NCI-H1417 (cell line): ENCODE data around the gene MT1A.
"Not testable (repeated sequence)": the region's sequence is repeated elsewhere in the genome, so short reads cannot be mapped to it uniquely, and the experiment has no call there.

Experiments used
- DNase-seq, 3 experiments: peaks; one replicate each; lab custom pipeline; 2025; lab: John Stamatoyannopoulos, UW

MT1A gene

GRCh38 chr16:56610017-56610608, 28.4 kb upstream of the MT1A start:
- peak in 2 of 3 experiments; percentile 17 to 25 for DNase-seq

GRCh38 chr16:56610609-56611111, 27.8 kb upstream of the MT1A start:
- no peak for DNase-seq

- no peak for DNase-seq
Measured at GRCh38 chr16:56611281-56611833, 27.1 kb upstream of the MT1A start.

GRCh38 chr16:56613706-56614105, 24.8 kb upstream of the MT1A start:
- DNase-seq = no peak

- no peak for DNase-seq
Measured at GRCh38 chr16:56614549-56614991, 23.9 kb upstream of the MT1A start.

GRCh38 chr16:56615353-56615752, 23.1 kb upstream of the MT1A start:
- DNase-seq = no peak

- no peak for DNase-seq
Measured at GRCh38 chr16:56616608-56617211, 21.8 kb upstream of the MT1A start.

- DNase-seq = no peak
Measured at GRCh38 chr16:56617212-56618085, 21.0 kb upstream of the MT1A start.

- DNase-seq = no peak
Measured at GRCh38 chr16:56618138-56618537, 20.3 kb upstream of the MT1A start.

- no peak for DNase-seq
Measured at GRCh38 chr16:56620339-56620897, 18.0 kb upstream of the MT1A start.

GRCh38 chr16:56621665-56622445, 16.6 kb upstream of the MT1A start:
- DNase-seq = not testable (repeated sequence)

- DNase-seq = not testable (repeated sequence)
Measured at GRCh38 chr16:56623184-56623583, 15.3 kb upstream of the MT1A start.

GRCh38 chr16:56623637-56624036, 14.8 kb upstream of the MT1A start:
- DNase-seq = no peak

- DNase-seq = peak in 1 of 3 experiments; percentile 26
Measured at GRCh38 chr16:56625140-56625942, 13.1 kb upstream of the MT1A start, which contains the start of gene MT1E. TSS of gene MT1E (plus strand) at chr16:56625781. CDS start at chr16:56625852, 71 bp downstream.

GRCh38 chr16:56625943-56626654, 12.4 kb upstream of the MT1A start:
- DNase-seq = no peak

GRCh38 chr16:56626685-56627084, 11.8 kb upstream of the MT1A start:
- no peak for DNase-seq

GRCh38 chr16:56628486-56629350, 9.7 kb upstream of the MT1A start:
- peak in 1 of 3 experiments; percentile 3 for DNase-seq

- no peak for DNase-seq
Measured at GRCh38 chr16:56629531-56629930, 8.9 kb upstream of the MT1A start.

GRCh38 chr16:56630134-56630533, 8.3 kb upstream of the MT1A start:
- DNase-seq = no peak
